ENCODE measurements around the gene PEG3.

DNA sequence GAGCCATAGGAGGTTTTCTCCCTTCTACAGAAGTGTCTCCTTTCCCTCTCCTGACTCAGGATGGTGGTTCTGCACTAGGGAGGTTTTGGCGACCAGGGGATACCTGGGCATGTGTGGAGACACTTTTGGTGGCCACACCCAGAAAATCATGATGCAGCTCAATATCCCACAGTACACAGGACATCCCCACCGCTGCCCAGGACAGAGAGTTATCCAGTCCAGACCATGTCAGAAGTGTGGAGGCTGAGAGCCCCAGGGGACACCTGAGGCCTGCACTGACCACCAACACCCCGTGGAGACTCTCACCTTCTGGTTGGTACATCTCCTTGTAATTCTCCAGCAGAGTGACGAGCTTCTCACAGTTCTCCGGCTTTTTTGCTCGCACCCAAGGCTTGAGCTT is 16.6 kb downstream of the PEG3 start:
- TF ChIP-seq, protein P1, sequence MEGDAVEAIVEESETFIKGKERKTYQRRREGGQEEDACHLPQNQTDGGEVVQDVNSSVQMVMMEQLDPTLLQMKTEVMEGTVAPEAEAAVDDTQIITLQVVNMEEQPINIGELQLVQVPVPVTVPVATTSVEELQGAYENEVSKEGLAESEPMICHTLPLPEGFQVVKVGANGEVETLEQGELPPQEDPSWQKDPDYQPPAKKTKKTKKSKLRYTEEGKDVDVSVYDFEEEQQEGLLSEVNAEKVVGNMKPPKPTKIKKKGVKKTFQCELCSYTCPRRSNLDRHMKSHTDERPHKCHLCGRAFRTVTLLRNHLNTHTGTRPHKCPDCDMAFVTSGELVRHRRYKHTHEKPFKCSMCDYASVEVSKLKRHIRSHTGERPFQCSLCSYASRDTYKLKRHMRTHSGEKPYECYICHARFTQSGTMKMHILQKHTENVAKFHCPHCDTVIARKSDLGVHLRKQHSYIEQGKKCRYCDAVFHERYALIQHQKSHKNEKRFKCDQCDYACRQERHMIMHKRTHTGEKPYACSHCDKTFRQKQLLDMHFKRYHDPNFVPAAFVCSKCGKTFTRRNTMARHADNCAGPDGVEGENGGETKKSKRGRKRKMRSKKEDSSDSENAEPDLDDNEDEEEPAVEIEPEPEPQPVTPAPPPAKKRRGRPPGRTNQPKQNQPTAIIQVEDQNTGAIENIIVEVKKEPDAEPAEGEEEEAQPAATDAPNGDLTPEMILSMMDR (conservative IDR thresholded peaks at IDR 0.05; ENCODE audit: low read depth, low read length) = no peak
- no peak for TF ChIP-seq EZH2phosphoT487 (IDR thresholded peaks at IDR 0.05; ENCODE audit: borderline replicate concordance, low read length)

All from PC-3 (cell line).